ENCODE measurements around the gene PPFIA3.
"Not testable (repeated sequence)": the region's sequence is repeated elsewhere in the genome, so short reads cannot be mapped to it uniquely, and the experiment has no call there.

PPFIA3 gene

GRCh38 chr19:49125025-49125731 is 5.8 kb downstream of the PPFIA3 start:
- DNase-seq = no peak

- no peak for DNase-seq
Observed at GRCh38 chr19:49126575-49126974, 7.2 kb downstream of the PPFIA3 start.

- not testable (repeated sequence) for DNase-seq
Observed at GRCh38 chr19:49127225-49127624, 7.9 kb downstream of the PPFIA3 start.

- DNase-seq = peak; percentile 89 to 96 (median 90)
Observed at GRCh38 chr19:49127674-49128544, 8.6 kb downstream of the PPFIA3 start.

- DNase-seq = no peak
Observed at GRCh38 chr19:49128545-49129237, 9.3 kb downstream of the PPFIA3 start.

- DNase-seq = no peak
Observed at GRCh38 chr19:49129238-49129583, 9.9 kb downstream of the PPFIA3 start.

DNA sequence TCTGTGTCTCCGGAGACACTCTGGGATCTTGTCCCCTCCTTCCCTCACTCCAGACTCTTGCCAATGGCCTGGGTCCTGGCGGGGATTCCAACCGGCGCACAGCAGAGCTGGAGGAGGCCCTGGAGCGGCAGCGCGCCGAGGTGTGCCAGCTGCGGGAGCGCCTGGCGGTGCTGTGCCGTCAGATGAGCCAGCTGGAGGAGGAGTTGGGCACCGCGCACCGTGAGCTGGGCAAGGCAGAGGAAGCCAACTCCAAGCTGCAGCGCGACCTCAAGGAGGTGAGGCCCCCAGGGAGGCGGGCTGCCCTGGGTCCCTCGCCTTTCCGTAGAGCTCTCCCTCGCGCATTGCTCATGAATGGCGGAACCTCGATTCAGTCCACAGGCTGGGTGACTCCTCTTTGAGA is 11.0 kb downstream of the PPFIA3 start:
- no peak for DNase-seq

GRCh38 chr19:49132974-49133609 is 13.7 kb downstream of the PPFIA3 start:
- DNase-seq = no peak

DNA sequence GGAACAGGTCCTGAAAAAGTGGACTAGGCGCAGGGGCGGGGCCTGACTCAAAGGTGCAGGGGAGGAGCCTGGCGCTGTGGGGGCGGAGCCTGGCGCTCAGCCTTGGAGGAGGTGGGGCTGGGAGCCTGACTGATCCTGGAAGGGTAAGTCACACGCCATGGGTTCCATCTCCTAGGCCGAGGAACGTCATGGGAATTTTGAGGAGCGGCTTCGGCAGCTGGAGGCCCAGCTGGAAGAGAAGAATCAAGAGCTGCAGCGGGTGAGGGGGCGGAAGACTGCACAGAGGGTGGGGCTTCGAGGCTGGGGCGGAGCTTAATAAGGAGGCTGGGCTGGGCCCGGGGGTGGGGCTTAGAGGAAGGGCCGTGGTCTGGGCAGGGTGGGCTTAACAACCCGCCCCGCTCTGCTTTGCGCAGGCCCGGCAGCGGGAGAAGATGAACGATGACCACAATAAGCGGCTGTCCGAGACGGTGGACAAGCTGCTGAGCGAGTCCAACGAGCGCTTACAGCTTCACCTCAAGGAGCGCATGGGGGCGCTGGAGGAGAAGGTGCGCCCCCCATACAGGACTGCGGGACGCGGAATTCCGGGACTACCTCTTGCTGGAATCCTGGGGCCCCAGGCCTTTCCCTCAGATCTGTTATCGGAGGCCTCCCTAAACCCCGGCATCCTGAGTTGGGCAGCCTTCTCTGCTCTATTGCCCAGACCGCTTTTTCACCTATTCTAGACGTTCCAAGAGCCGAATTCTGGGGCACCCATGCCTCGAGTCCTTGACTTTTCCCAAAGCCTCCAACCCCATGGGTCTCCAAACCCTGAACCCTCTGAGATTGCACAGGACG is 14.5 kb downstream of the PPFIA3 start:
- DNase-seq = peak in 1 of 4 experiments; percentile 35

DNA sequence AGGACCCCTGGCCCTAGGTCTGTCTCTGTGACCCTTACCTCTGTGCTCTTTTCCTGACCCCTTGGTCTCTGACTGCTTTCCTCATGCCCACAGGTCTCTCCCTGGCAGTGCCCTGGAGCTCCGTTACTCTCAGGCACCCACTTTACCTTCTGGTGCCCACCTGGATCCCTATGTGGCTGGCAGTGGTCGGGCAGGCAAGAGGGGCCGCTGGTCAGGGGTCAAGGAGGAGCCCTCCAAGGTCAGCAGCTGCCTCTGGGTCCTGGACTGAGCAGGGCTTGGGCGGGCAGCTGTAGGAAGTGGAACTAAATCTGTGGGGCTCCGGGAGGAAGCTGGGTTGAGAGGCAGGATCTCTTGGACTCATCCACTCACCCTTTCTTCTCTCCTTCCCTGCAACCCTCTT is 16.3 kb downstream of the PPFIA3 start:
- DNase-seq = no peak

- no peak for DNase-seq
Observed at GRCh38 chr19:49136771-49137171, 17.4 kb downstream of the PPFIA3 start.

DNA sequence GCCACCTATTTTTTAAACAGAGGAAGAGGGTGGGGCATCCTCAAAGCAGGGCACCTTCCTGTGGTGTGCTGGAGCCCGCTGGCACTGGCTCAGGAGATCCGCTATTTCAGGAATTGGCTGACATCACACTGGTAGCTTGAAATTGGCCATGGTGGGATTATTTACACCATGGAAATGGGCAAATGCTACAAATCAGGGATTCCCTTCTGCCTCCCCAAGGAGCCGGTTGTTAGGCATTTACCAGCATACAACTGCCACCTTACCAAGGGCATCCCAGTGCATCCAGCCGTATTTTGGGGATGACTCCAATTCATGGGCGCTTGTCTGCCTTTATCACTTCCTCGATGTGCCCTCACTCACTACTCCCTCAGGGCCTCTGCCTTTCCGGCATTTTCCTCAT is 21.6 kb downstream of the PPFIA3 start:
- no peak for DNase-seq

DNA sequence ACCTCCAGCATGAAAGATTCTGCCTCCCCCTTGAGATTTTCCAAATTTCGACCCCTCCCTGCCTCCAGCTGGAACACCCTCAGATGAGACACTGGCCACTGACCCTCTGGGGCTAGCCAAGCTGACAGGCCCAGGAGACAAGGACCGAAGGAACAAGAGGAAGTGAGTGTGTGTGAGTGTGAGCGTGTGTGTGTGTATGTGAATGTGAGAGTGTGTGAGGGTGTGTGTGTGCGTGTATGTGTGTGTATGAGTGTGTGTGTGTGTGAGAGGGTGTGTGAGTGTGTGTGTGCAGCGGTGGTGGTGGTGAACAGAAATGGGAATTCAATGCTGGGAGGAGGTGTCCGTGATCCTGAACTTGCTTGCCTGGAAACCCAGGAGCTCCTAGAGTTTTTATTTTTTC is 22.0 kb downstream of the PPFIA3 start:
- DNase-seq = no peak

DNA sequence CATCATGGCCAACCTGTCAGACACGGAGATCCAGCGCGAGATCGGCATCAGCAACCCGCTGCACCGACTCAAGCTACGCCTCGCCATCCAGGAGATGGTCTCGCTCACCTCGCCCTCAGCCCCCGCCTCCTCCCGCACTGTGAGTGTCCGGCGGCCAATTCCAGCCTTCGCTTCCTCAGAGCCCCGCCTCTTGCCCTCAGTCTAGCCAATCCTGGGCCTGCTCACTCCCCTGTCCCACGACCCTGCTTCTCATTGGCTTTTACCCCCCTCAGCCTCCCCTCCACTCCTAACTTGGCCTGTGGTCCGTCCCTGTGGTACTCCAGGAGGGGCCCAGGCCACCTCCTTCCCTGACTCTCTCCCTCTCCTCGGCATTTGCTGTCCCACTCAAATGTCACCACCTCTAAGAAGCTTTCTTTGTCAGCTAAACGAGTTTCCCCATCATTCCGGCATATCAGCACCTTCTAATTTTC is 23.6 kb downstream of the PPFIA3 start:
- peak in 1 of 4 experiments; percentile 28 for DNase-seq

DNA sequence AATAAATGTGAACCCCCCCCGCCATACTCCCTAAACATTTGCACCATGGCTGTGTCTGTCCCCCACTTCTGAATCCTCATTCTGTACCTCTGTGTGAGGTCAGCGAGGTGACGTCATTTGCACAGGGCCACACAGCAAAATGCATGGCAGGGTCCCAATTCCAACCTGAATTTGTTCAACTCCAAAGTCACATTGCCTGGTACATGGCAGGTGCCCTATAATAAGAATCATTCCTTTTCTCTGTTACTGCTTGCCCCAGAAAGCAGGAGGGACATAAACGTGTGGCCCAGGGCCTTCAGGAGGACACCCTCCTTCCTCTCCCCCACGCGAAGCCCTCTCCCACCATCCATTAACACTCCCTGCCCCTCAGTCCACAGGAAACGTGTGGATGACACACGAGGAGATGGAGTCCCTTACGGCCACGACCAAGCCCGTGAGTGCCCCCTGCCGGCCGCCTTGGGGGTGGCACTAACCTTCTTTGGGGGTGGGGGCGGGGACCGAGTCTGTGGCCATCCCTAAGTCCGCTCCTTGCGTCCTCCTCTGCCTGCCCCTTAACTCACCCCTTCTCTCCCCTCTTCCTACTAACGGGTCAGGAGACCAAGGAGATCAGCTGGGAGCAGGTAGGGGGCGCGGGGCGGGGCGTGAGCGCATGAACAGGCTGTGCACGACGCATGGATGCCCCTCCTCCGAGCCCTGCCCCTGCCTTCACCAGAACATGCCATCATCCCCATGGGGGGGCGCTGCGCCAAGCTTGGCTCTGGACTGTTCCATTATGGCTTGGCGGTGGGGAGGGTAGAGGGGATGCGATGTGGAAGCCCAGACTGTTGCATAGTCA is 26.4 kb downstream of the PPFIA3 start:
- DNase-seq = peak; percentile 56 to 83 (median 68)

DNA sequence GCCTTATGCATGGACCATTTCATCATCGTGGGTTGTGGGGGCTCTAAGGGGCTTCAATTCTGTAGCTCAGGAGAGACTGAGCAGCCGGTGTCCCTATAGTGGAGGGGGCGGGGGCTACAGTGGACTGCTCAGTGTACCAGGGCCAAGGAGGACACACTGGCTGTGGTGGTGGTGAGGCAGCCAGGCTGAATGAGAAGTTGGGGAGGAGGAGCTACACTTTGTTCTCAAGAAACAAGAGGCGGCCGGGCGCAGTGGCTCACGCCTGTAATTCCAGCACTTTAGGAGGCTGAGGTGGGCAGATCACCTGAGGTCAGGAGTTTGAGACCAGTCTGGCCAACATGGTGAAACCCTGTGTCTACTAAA is 27.0 kb downstream of the PPFIA3 start:
- DNase-seq = not testable (repeated sequence)

GRCh38 chr19:49148044-49148682 is 28.8 kb downstream of the PPFIA3 start:
- no peak for DNase-seq

DNA sequence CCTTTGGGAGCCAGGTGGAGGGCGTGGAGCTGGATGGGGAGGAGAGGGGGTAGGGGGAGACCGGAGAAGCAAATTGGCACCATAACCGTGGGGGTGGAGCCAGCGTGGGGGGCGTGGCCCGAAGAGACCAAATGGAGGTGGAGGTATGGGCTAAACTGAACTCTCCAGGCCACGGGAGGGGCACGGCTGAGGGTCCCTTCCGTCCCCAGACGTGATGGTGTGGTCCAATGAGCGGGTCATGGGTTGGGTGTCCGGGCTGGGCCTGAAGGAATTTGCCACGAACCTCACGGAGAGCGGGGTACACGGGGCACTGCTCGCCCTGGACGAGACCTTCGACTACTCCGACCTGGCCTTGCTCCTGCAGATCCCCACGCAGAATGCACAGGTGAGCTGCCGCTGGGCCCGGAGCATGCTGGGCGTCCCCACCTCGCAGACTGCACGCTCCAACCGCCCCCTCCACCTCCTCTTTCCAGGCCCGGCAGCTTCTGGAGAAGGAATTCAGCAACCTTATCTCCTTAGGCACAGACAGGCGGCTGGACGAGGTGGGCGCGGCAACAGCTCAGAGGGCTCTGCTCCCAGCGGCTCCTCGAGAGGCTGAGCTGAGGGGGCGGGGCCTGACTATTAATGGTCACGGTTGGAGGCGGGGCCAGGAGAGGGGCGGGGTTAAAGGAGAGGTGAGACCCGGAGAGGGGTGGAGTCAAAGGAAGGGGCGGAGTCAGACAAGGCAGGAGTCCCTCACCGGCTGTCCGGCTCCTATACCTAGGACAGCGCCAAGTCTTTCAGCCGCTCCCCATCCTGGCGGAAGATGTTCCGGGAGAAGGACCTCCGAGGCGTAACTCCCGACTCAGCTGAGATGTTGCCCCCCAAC is 29.7 kb downstream of the PPFIA3 start:
- peak; percentile 39 to 72 (median 57) for DNase-seq

- DNase-seq = no peak
Observed at GRCh38 chr19:49149652-49150105, 30.3 kb downstream of the PPFIA3 start.

All from activated CD4-positive, CD25-positive, alpha-beta regulatory T cell (primary cell).